H9 (cell line): ENCODE data around the gene DHRSX. TPM values are rescaled to one million over a fixed set of nuclear protein-coding genes. Genes with fewer than 3 reads are reported as not detected.

Source experiments
- DNase-seq: peaks from one replicate; pipeline ENCODE4 v3.0.0-alpha.2; 2017
- H2AFZ ChIP-seq: one replicate; pipeline ENCODE4 v1.6.1; 2013; ENCODE audit warnings: mild to moderate bottlenecking, low read length, control low read depth, moderate library complexity
- H2AK5ac ChIP-seq: 2 replicates; pipeline ENCODE4 v1.6.1; 2013; ENCODE audit warnings: low read length, control low read depth, mixed read lengths; ENCODE audit not compliant: insufficient read length
- H2BK120ac ChIP-seq: one replicate; pipeline ENCODE4 v1.6.1; 2013; ENCODE audit warnings: low read depth, mild to moderate bottlenecking, low read length, control low read depth, inconsistent platforms; ENCODE audit not compliant: poor library complexity, severe bottlenecking
- H2BK12ac ChIP-seq: 2 replicates; pipeline ENCODE4 v1.6.1; 2013; ENCODE audit warnings: low read length, control low read depth, mixed read lengths, low read depth; ENCODE audit not compliant: insufficient read length
- H2BK15ac ChIP-seq: 2 replicates; pipeline ENCODE4 v1.6.1; 2013; ENCODE audit warnings: low read depth, low read length, control low read depth
- H2BK20ac ChIP-seq: one replicate; pipeline ENCODE4 v1.6.1; 2013; ENCODE audit warnings: low read depth, mild to moderate bottlenecking, low read length, control low read depth, inconsistent platforms; ENCODE audit not compliant: poor library complexity, severe bottlenecking
- H2BK5ac ChIP-seq: 2 replicates; pipeline ENCODE4 v1.6.1; 2013; ENCODE audit warnings: low read length, control low read depth, mixed read lengths; ENCODE audit not compliant: insufficient read length
- H3K14ac ChIP-seq: 2 replicates; pipeline ENCODE4 v1.6.1; 2013; ENCODE audit warnings: low read length, control low read depth; ENCODE audit not compliant: insufficient read depth
- H3K18ac ChIP-seq: 2 replicates; pipeline ENCODE4 v1.6.1; 2013; ENCODE audit warnings: low read depth, mild to moderate bottlenecking, mixed read lengths, low read length, control low read depth; ENCODE audit not compliant: insufficient read length
- H3K23ac ChIP-seq: 2 replicates; pipeline ENCODE4 v1.6.1; 2013; ENCODE audit warnings: low read length, control low read depth, mixed read lengths, low read depth; ENCODE audit not compliant: insufficient read length
- H3K23me2 ChIP-seq: 2 replicates; pipeline ENCODE4 v1.6.1; 2013; ENCODE audit warnings: low read depth, mild to moderate bottlenecking, mixed read lengths, low read length, control low read depth; ENCODE audit not compliant: insufficient read length, poor library complexity, severe bottlenecking
- H3K27ac ChIP-seq: 2 replicates; pipeline ENCODE4 v1.5.1; 2013; ENCODE audit warnings: low read length, control low read depth, mixed read lengths, low read depth; ENCODE audit not compliant: insufficient read length
- H3K27me3 ChIP-seq: 2 replicates; pipeline ENCODE4 v1.6.1; 2013; ENCODE audit warnings: low read length, control low read depth, inconsistent platforms; ENCODE audit not compliant: insufficient read depth
- H3K4ac ChIP-seq: 2 replicates; pipeline ENCODE4 v1.6.1; 2013; ENCODE audit warnings: low read depth, mild to moderate bottlenecking, control low read depth, inconsistent platforms, low read length, moderate library complexity
- H3K4me1 ChIP-seq: 2 replicates; pipeline ENCODE4 v1.6.1; 2013; ENCODE audit warnings: low read length, control low read depth, inconsistent platforms; ENCODE audit not compliant: insufficient read depth
- H3K4me2 ChIP-seq: 2 replicates; pipeline ENCODE4 v1.6.1; 2013; ENCODE audit warnings: low read length, control low read depth, mixed read lengths; ENCODE audit not compliant: insufficient read length, insufficient read depth
- H3K56ac ChIP-seq: 2 replicates; pipeline ENCODE4 v1.6.1; 2013; ENCODE audit warnings: low read depth, mild to moderate bottlenecking, mixed read lengths, low read length, control low read depth; ENCODE audit not compliant: insufficient read length
- H3K79me1 ChIP-seq: 2 replicates; pipeline ENCODE4 v1.6.1; 2013; ENCODE audit warnings: low read depth, mild to moderate bottlenecking, moderate library complexity, low read length, control low read depth, inconsistent platforms; ENCODE audit not compliant: insufficient read depth, poor library complexity, severe bottlenecking
- H3K79me2 ChIP-seq: 2 replicates; pipeline ENCODE4 v1.6.1; 2013; ENCODE audit warnings: low read length, control low read depth, inconsistent platforms; ENCODE audit not compliant: insufficient read depth
- H3K9ac ChIP-seq: 2 replicates; pipeline ENCODE4 v1.6.1; 2013; ENCODE audit warnings: low read length, control low read depth, mixed read lengths; ENCODE audit not compliant: insufficient read length; ENCODE audit errors: extremely low read depth
- H3K9me3 ChIP-seq: one replicate; pipeline ENCODE4 v1.6.1; 2013; ENCODE audit warnings: low read depth, low read length, inconsistent platforms; ENCODE audit not compliant: control insufficient read depth
- H3T11ph ChIP-seq: one replicate; pipeline ENCODE4 v1.6.1; 2013; ENCODE audit warnings: mild to moderate bottlenecking, low read length, control low read depth, inconsistent platforms
- H4K20me1 ChIP-seq: one replicate; pipeline ENCODE4 v1.6.1; 2013; ENCODE audit not compliant: control insufficient read depth, insufficient read length, insufficient read depth
- H4K5ac ChIP-seq: 2 replicates; pipeline ENCODE4 v1.6.1; 2013; ENCODE audit warnings: low read depth, mild to moderate bottlenecking, mixed read lengths, low read length, control low read depth; ENCODE audit not compliant: insufficient read length
- H4K8ac ChIP-seq: replicated peaks from 2 replicates; pipeline ENCODE4 v1.6.1; 2013; ENCODE audit warnings: low read length, control low read depth, mixed read lengths, low read depth; ENCODE audit not compliant: insufficient read length
- H4K91ac ChIP-seq: 2 replicates; pipeline ENCODE4 v1.6.1; 2013; ENCODE audit warnings: low read depth, mild to moderate bottlenecking, moderate library complexity, mixed read lengths, low read length, control low read depth; ENCODE audit not compliant: insufficient read length
- H3K27ac Mint-ChIP-seq, 3 experiments: 2 replicates in 2 of 3; 3 replicates in 1 of 3; pipeline ENCODE4 v1.8.0; 2020 to 2021; ENCODE audit warnings: mixed read lengths in 3 of 3, mild to moderate bottlenecking in 1 of 3, moderate library complexity in 1 of 3
- H3K27me3 Mint-ChIP-seq: 2 replicates; pipeline ENCODE4 v1.8.0; 2021; ENCODE audit warnings: low read depth, mild to moderate bottlenecking, moderate library complexity, mixed read lengths
- H3K36me3 Mint-ChIP-seq, 3 experiments: 2 replicates in 2 of 3; 3 replicates in 1 of 3; pipeline ENCODE4 v1.8.0; 2020 to 2021; ENCODE audit warnings: low read depth in 3 of 3, mixed read lengths in 3 of 3; ENCODE audit not compliant: insufficient read depth in 1 of 3
- H3K4me1 Mint-ChIP-seq, 2 experiments: 2 replicates each; pipeline ENCODE4 v1.8.0; 2020; ENCODE audit warnings: mixed read lengths in 2 of 2
- H3K4me3 Mint-ChIP-seq, 2 experiments: 2 replicates in 1 of 2; 3 replicates in 1 of 2; pipeline ENCODE4 v1.8.0; 2020 to 2021; ENCODE audit warnings: mild to moderate bottlenecking in 2 of 2, mixed read lengths in 2 of 2, moderate library complexity in 1 of 2
- H3K9me3 Mint-ChIP-seq, 2 experiments: 2 replicates in 1 of 2; 3 replicates in 1 of 2; pipeline ENCODE4 v1.8.0; 2020; ENCODE audit warnings: mild to moderate bottlenecking in 2 of 2, mixed read lengths in 2 of 2, moderate library complexity in 1 of 2
- WGBS: extraction: QIAGEN DNeasy Blood & Tissue Kit; methylation state at CpG from one replicate; pipeline ENCODE4 v1.1.7; 2013; ENCODE audit warnings: missing lambda C conversion rate, low lambda C conversion rate, mixed read lengths; ENCODE audit not compliant: insufficient read length; ENCODE audit errors: extremely low coverage; 5-methylcytosine and 5-hydroxymethylcytosine counted together
- total RNA-seq: library from RNA; stranded (reverse); gene quantifications from 2 replicates; pipeline ENCODE4 v1.2.1, GENCODE V29; 2021
- TF ChIP-seq, protein P1 (sequence below): fragments of 200-600 bp; sonication (generic); conservative IDR thresholded peaks from 3 replicates; pipeline ENCODE4 v1.8.0; 2021; ENCODE audit warnings: antibody characterized with exemption, mild to moderate bottlenecking

The DHRSX gene
- total RNA-seq, 1 experiment from 2014 or later: 44.0 TPM

DNA sequence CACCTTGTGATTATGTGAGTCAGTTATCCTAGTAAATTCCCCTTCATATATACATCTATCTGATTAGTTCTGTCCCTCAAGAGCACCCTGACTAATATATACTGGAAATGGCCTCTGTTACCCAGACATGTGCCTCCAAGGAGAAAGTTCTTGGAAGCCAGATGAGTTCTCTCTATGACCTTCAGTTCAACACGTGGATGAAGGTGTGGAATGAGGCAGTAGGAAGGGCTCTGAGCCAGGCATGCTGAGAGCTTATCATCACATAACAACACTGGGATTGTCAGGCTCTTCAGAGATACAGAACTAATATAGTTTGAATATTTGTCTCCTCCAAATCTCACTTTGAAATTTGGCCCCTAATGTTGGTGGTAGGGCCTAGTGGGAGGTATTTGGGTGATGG, 44.4 kb upstream of the DHRSX start:
- H3K4me1 ChIP-seq: peaks cover 6% of the 10 kb centered on the region
- H3K9me3 ChIP-seq: peaks cover 6% of the 10 kb centered on the region
- TF ChIP-seq, protein P1, sequence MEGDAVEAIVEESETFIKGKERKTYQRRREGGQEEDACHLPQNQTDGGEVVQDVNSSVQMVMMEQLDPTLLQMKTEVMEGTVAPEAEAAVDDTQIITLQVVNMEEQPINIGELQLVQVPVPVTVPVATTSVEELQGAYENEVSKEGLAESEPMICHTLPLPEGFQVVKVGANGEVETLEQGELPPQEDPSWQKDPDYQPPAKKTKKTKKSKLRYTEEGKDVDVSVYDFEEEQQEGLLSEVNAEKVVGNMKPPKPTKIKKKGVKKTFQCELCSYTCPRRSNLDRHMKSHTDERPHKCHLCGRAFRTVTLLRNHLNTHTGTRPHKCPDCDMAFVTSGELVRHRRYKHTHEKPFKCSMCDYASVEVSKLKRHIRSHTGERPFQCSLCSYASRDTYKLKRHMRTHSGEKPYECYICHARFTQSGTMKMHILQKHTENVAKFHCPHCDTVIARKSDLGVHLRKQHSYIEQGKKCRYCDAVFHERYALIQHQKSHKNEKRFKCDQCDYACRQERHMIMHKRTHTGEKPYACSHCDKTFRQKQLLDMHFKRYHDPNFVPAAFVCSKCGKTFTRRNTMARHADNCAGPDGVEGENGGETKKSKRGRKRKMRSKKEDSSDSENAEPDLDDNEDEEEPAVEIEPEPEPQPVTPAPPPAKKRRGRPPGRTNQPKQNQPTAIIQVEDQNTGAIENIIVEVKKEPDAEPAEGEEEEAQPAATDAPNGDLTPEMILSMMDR: no peak
- no peak overlapping the region for H2BK20ac ChIP-seq
- H4K20me1 ChIP-seq: no peaks in the 10 kb centered on the region
- no peak overlapping the region for H2BK12ac ChIP-seq
- no CpG with 5 or more reads among the region's 1 CpG for WGBS
- H3K79me2 ChIP-seq: no peaks in the 10 kb centered on the region
- no peak overlapping the region for H2BK120ac ChIP-seq
- no peak overlapping the region for H3K27ac Mint-ChIP-seq
- peaks cover 6% of the 10 kb centered on the region for H3K27me3 Mint-ChIP-seq
- H3T11ph ChIP-seq: no peak overlapping the region
- H3K9me3 Mint-ChIP-seq: peaks cover 29 to 33% of the 10 kb centered on the region in 2 experiments
- H2AFZ ChIP-seq: no peak overlapping the region
- H3K56ac ChIP-seq: no peak overlapping the region
- H3K9ac ChIP-seq: no peak overlapping the region
- no peak overlapping the region for H4K8ac ChIP-seq
- no peak for DNase-seq
- H3K79me1 ChIP-seq: no peaks in the 10 kb centered on the region
- no peaks in the 10 kb centered on the region for H3K23me2 ChIP-seq
- no peak overlapping the region for H3K4me2 ChIP-seq
- H3K14ac ChIP-seq: no peak overlapping the region
- no peak overlapping the region for H3K27ac ChIP-seq
- H3K23ac ChIP-seq: no peak overlapping the region
- H3K27me3 ChIP-seq: no peaks in the 10 kb centered on the region
- H2BK15ac ChIP-seq: no peak overlapping the region
- H3K4ac ChIP-seq: no peak overlapping the region
- H3K18ac ChIP-seq: no peak overlapping the region
- peaks cover 18 to 34% (median 21%) of the 10 kb centered on the region in 3 experiments for H3K36me3 Mint-ChIP-seq
- no peak overlapping the region for H2AK5ac ChIP-seq
- no peak overlapping the region for H3K4me3 Mint-ChIP-seq
- peaks cover 21 to 28% of the 10 kb centered on the region in 2 experiments for H3K4me1 Mint-ChIP-seq
- H4K91ac ChIP-seq: no peak overlapping the region
- H2BK5ac ChIP-seq: no peak overlapping the region
- no peak overlapping the region for H4K5ac ChIP-seq
